Measurements from ENCODE around the gene IRAG1. TPM values are rescaled to one million over a fixed set of nuclear protein-coding genes. Genes with fewer than 3 reads are reported as not detected.

The IRAG1 gene
- total RNA-seq, 2 donors from 2014 or later: 4.2 to 7.3 TPM

- Histone ChIP-seq H3K27me3 (ENCODE audit: control insufficient read depth, insufficient read depth, low read length, poor library complexity, severe bottlenecking) (no peaks in the 10 kb centered on the region), H3K4me3 (ENCODE audit: low read length) (no peak overlapping the region), H3K9me3 (ENCODE audit: control insufficient read depth, low read length) (no peaks in the 10 kb centered on the region), H3K4me1 (ENCODE audit: control insufficient read depth, insufficient read depth, low read length) (no peaks in the 10 kb centered on the region), H3K27ac (ENCODE audit: low read depth, low read length) (no peak overlapping the region), H3K9ac (ENCODE audit: extremely low read depth, low read length, poor library complexity, severe bottlenecking) (no peak overlapping the region), H3K36me3 (ENCODE audit: control insufficient read depth, insufficient read depth, low read length) (no peaks in the 10 kb centered on the region)
- TF ChIP-seq CTCF (conservative IDR thresholded peaks at IDR 0.05): no peak
- no peak overlapping the region for H3K27ac Mint-ChIP-seq
- H3K9me3 Mint-ChIP-seq: no peaks in the 10 kb centered on the region
- peaks cover 4% of the 10 kb centered on the region for H3K27me3 Mint-ChIP-seq (ENCODE audit: insufficient read depth)
- no peaks in the 10 kb centered on the region for H3K36me3 Mint-ChIP-seq (ENCODE audit: low read depth)
- no peak for DNase-seq
- H3K4me1 Mint-ChIP-seq: peaks cover 7% of the 10 kb centered on the region
- H3K4me3 Mint-ChIP-seq: no peak overlapping the region
These were observed 30.2 kb downstream of the IRAG1 start for GRCh38 chr11:10663365-10663764.

GRCh38 chr11:10660323-10660722 is 33.2 kb downstream of the IRAG1 start:
- no peaks in the 10 kb centered on the region for H3K36me3 ChIP-seq (ENCODE audit: control insufficient read depth, insufficient read depth, low read length)
- WGBS, 2 experiments (ENCODE audit: insufficient coverage in 1 of 2, insufficient read length in 1 of 2): 88 to 100% methylated on average over 1 of the region's 2 CpGs
- no peaks in the 10 kb centered on the region for H3K4me1 ChIP-seq (ENCODE audit: control insufficient read depth, insufficient read depth, low read length)
- no peak for DNase-seq
- TF ChIP-seq CTCF (conservative IDR thresholded peaks at IDR 0.05): no peak
- Mint-ChIP-seq H3K4me3 (no peak overlapping the region), H3K36me3 (ENCODE audit: low read depth) (no peaks in the 10 kb centered on the region), H3K27ac (no peak overlapping the region), H3K9me3 (no peaks in the 10 kb centered on the region), H3K27me3 (ENCODE audit: insufficient read depth) (peaks cover 4% of the 10 kb centered on the region), H3K4me1 (no peaks in the 10 kb centered on the region)
- no peak overlapping the region for H3K9ac ChIP-seq (ENCODE audit: extremely low read depth, low read length, poor library complexity, severe bottlenecking)
- no peaks in the 10 kb centered on the region for H3K9me3 ChIP-seq (ENCODE audit: control insufficient read depth, low read length)
- H3K27me3 ChIP-seq (ENCODE audit: control insufficient read depth, insufficient read depth, low read length, poor library complexity, severe bottlenecking): no peaks in the 10 kb centered on the region
- H3K4me3 ChIP-seq (ENCODE audit: low read length): no peak overlapping the region
- H3K27ac ChIP-seq (ENCODE audit: low read depth, low read length): no peak overlapping the region

GRCh38 chr11:10659339-10660216 is 34.0 kb downstream of the IRAG1 start:
- no peak overlapping the region for H3K4me3 ChIP-seq (ENCODE audit: low read length)
- 91 to 97% methylated on average over 8 to 13 of the region's 13 CpGs for WGBS, 2 experiments (ENCODE audit: insufficient coverage in 1 of 2, insufficient read length in 1 of 2)
- Mint-ChIP-seq H3K36me3 (ENCODE audit: low read depth) (no peaks in the 10 kb centered on the region), H3K27me3 (ENCODE audit: insufficient read depth) (peaks cover 4% of the 10 kb centered on the region), H3K4me3 (no peak overlapping the region), H3K27ac (no peak overlapping the region), H3K4me1 (no peaks in the 10 kb centered on the region), H3K9me3 (no peaks in the 10 kb centered on the region)
- DNase-seq: no peak
- no peaks in the 10 kb centered on the region for H3K4me1 ChIP-seq (ENCODE audit: control insufficient read depth, insufficient read depth, low read length)
- H3K9ac ChIP-seq (ENCODE audit: extremely low read depth, low read length, poor library complexity, severe bottlenecking): no peak overlapping the region
- H3K9me3 ChIP-seq (ENCODE audit: control insufficient read depth, low read length): no peaks in the 10 kb centered on the region
- no peak overlapping the region for H3K27ac ChIP-seq (ENCODE audit: low read depth, low read length)
- H3K27me3 ChIP-seq (ENCODE audit: control insufficient read depth, insufficient read depth, low read length, poor library complexity, severe bottlenecking): no peaks in the 10 kb centered on the region
- TF ChIP-seq CTCF (conservative IDR thresholded peaks at IDR 0.05): no peak
- no peaks in the 10 kb centered on the region for H3K36me3 ChIP-seq (ENCODE audit: control insufficient read depth, insufficient read depth, low read length)
